Tibial nerve (tissue), 4 donors: Measurements from ENCODE around the gene ITGA1.

Experiments used
- CTCF ChIP-seq, 5 experiments: fragments of 200-600 bp in 3 of 5; fragments of 450-650 bp in 2 of 5; sonication (generic) in 3 of 5; IDR thresholded peaks; one replicate each; pipeline ENCODE4 v1.5.1; 2016 to 2019; ENCODE audit warnings: antibody characterized with exemption in 5 of 5, mild to moderate bottlenecking in 3 of 5, moderate library complexity in 2 of 5
- EP300 ChIP-seq, 2 donors: sonication (generic); formaldehyde crosslinking; IDR thresholded peaks; one replicate each; pipeline ENCODE4 v1.6.1; 2017; ENCODE audit warnings: antibody characterized with exemption in 2 of 2, mild to moderate bottlenecking in 1 of 2
- POLR2A ChIP-seq, 2 donors: fragments of 450-650 bp; IDR thresholded peaks; one replicate each; pipeline ENCODE4 v1.6.1; 2017; ENCODE audit warnings: antibody characterized with exemption in 2 of 2, mild to moderate bottlenecking in 2 of 2, moderate library complexity in 2 of 2

GRCh38 chr5:52893105-52893504, 105.4 kb downstream of the ITGA1 start:
- TF ChIP-seq CTCF (IDR thresholded peaks at IDR 0.05) (no peak), POLR2A (IDR thresholded peaks at IDR 0.05) (no peak), EP300 (IDR thresholded peaks at IDR 0.05) (peak in 1 of 2 donors; percentile 23)
